HCT116 (cell line): ENCODE results near the gene CD58. TPM values are rescaled to one million over a fixed set of nuclear protein-coding genes. Genes with fewer than 3 reads are reported as not detected.

Experiments used
- ATAC-seq: fragments of 200-7000 bp; cut with Tn5 transposase; 2 replicates; pipeline ENCODE4 v1.9.1; 2020; ENCODE audit warnings: mild to moderate bottlenecking, moderate library complexity
- BruUV-seq: library from RNA; stranded (reverse); fragments of 400-500 nt; replicated peaks from 2 replicates; lab custom pipeline; 2021; lab: Mats Ljungman, UMichigan
- CTCF ChIA-PET: fragments of 300-600 bp; sonication (Branson Sonifier 250); formaldehyde crosslinking; loops from one replicate; lab custom pipeline; 2021; ENCODE audit warnings: antibody characterized with exemption; lab: Charles Lee
- POLR2A ChIA-PET: fragments of 300-600, 350-600 bp; sonication (Branson Sonifier 250); formaldehyde crosslinking; loops from one replicate; lab custom pipeline; 2021; ENCODE audit warnings: antibody characterized with exemption; lab: Charles Lee
- RAD21 ChIA-PET, 2 experiments: fragments of 300-600 bp; sonication (Branson Sonifier 250); formaldehyde crosslinking; loops; one replicate each; lab custom pipeline; 2023; ENCODE audit warnings: low total read pairs in 2 of 2; ENCODE audit not compliant: uncharacterized antibody in 2 of 2, unreplicated experiment in 2 of 2, low non-redundant PET in 1 of 2; lab: Charles Lee
- DNase-seq: peaks from one replicate; pipeline ENCODE4 v3.0.0-alpha.2; 2010; ENCODE audit warnings: low read depth, low spot score
- H2AFZ ChIP-seq: fragments of 200-600 bp; shearing (Covaris generic), sonication (generic); 2 replicates; pipeline ENCODE4 v1.6.1; 2017; ENCODE audit warnings: low read depth, mixed run types, mixed read lengths, antibody characterized with exemption, low read length; ENCODE audit not compliant: poor library complexity, severe bottlenecking
- H3K27ac ChIP-seq: 2 replicates; pipeline ENCODE4 v1.5.1; 2012; ENCODE audit warnings: low read depth, low read length
- H3K27me3 ChIP-seq: fragments of 200-600 bp; sonication (generic); 2 replicates; pipeline ENCODE4 v1.6.1; 2016; ENCODE audit warnings: mixed run types, low read length, mixed read lengths; ENCODE audit not compliant: insufficient read depth
- H3K36me3 ChIP-seq, 2 experiments: fragments of 200-500 bp in 1 of 2; fragments of 200-600 bp in 1 of 2; sonication (Bioruptor generic) in 1 of 2; sonication (generic) in 1 of 2; 2 replicates each; pipeline versions ENCODE4 v1.5.1 to v1.6.1; 2014 to 2016; ENCODE audit warnings: low read length in 2 of 2, inconsistent platforms in 1 of 2, mixed read lengths in 1 of 2, mixed run types in 1 of 2; ENCODE audit not compliant: insufficient read depth in 2 of 2, control insufficient read depth in 1 of 2
- H3K4me1 ChIP-seq, 2 experiments: fragments of 200-600 bp in 1 of 2; sonication (generic) in 1 of 2; 2 replicates each; pipeline versions ENCODE4 v1.5.1 to v1.6.1; 2012 to 2017; ENCODE audit warnings: low read length in 2 of 2, inconsistent platforms in 1 of 2, mild to moderate bottlenecking in 1 of 2, mixed read lengths in 1 of 2, mixed run types in 1 of 2, moderate library complexity in 1 of 2; ENCODE audit not compliant: insufficient read depth in 2 of 2, control insufficient read depth in 1 of 2
- H3K4me2 ChIP-seq: fragments of 200-600 bp; sonication (generic); 2 replicates; pipeline ENCODE4 v1.6.1; 2017; ENCODE audit warnings: mixed run types, low read length, mixed read lengths
- H3K4me3 ChIP-seq, 2 experiments: fragments of 200-600 bp in 1 of 2; sonication (generic) in 1 of 2; replicated peaks in 1 of 2; 2 replicates each; pipeline ENCODE4 v1.5.1; 2011 to 2016; ENCODE audit warnings: low read length in 2 of 2, control low read depth in 1 of 2, low read depth in 1 of 2, mild to moderate bottlenecking in 1 of 2, mixed read lengths in 1 of 2, mixed run types in 1 of 2
- H3K79me2 ChIP-seq: fragments of 200-600 bp; sonication (generic); 2 replicates; pipeline ENCODE4 v1.6.1; 2017; ENCODE audit warnings: mild to moderate bottlenecking, mixed run types, low read length, moderate library complexity, mixed read lengths; ENCODE audit not compliant: insufficient read depth
- H3K9ac ChIP-seq: fragments of 200-600 bp; sonication (generic); 2 replicates; pipeline ENCODE4 v1.6.1; 2016; ENCODE audit warnings: low read length, mixed read lengths
- H3K9me2 ChIP-seq: fragments of 200-600 bp; sonication (generic), shearing (Covaris generic); 2 replicates; pipeline ENCODE4 v1.6.1; 2017; ENCODE audit warnings: mixed run types, mild to moderate bottlenecking, moderate library complexity; ENCODE audit not compliant: insufficient read depth
- H3K9me3 ChIP-seq, 2 experiments: fragments of 200-500 bp in 1 of 2; fragments of 200-600 bp in 1 of 2; sonication (Bioruptor generic) in 1 of 2; sonication (generic) in 1 of 2; 2 replicates each; pipeline ENCODE4 v1.6.1; 2014 to 2017; ENCODE audit warnings: low read length in 2 of 2, mixed read lengths in 2 of 2, inconsistent platforms in 1 of 2, low read depth in 1 of 2, mild to moderate bottlenecking in 1 of 2, mixed run types in 1 of 2, moderate library complexity in 1 of 2; ENCODE audit not compliant: control insufficient read depth in 1 of 2, insufficient read depth in 1 of 2
- H4K20me1 ChIP-seq: fragments of 200-600 bp; sonication (generic), shearing (Covaris generic); 2 replicates; pipeline ENCODE4 v1.6.1; 2017; ENCODE audit warnings: mixed run types, mild to moderate bottlenecking, moderate library complexity; ENCODE audit not compliant: insufficient read depth
- CEBPB ChIP-seq: IDR thresholded peaks from 2 replicates; pipeline ENCODE4 v1.6.1; 2012; ENCODE audit warnings: low read depth
- CTCF ChIP-seq, 3 experiments: fragments of 200-600 bp in 1 of 3; sonication (generic) in 1 of 3; IDR thresholded peaks in 2 of 3; conservative IDR thresholded peaks in 1 of 3; 2 replicates each; pipeline ENCODE4 v1.5.1; 2012 to 2017; ENCODE audit warnings: low read depth in 2 of 3, low read length in 2 of 3, antibody characterized with exemption in 1 of 3, borderline replicate concordance in 1 of 3, control low read depth in 1 of 3, mild to moderate bottlenecking in 1 of 3, mixed read lengths in 1 of 3, mixed run types in 1 of 3, moderate library complexity in 1 of 3; ENCODE audit not compliant: insufficient read depth in 1 of 3
- EGR1 ChIP-seq: IDR thresholded peaks from 2 replicates; pipeline ENCODE4 v1.6.1; 2012; ENCODE audit warnings: low read depth
- EZH2phosphoT487 ChIP-seq: fragments of 200-600 bp; IDR thresholded peaks from 2 replicates; pipeline ENCODE4 v1.6.1; 2018; ENCODE audit warnings: antibody characterized with exemption, borderline replicate concordance
- FOSL1 ChIP-seq: IDR thresholded peaks from 2 replicates; pipeline ENCODE4 v1.6.1; 2012; ENCODE audit warnings: low read depth
- MAX ChIP-seq: IDR thresholded peaks from 2 replicates; pipeline ENCODE4 v1.6.1; 2012
- REST ChIP-seq: IDR thresholded peaks from 2 replicates; pipeline ENCODE4 v1.6.1; 2012; ENCODE audit warnings: low read depth
- SIN3A ChIP-seq: IDR thresholded peaks from 2 replicates; pipeline ENCODE4 v1.6.1; 2012; ENCODE audit warnings: low read depth
- SP1 ChIP-seq: IDR thresholded peaks from 2 replicates; pipeline ENCODE4 v1.6.1; 2012; ENCODE audit warnings: low read depth
- SRF ChIP-seq: IDR thresholded peaks from 2 replicates; pipeline ENCODE4 v1.6.1; 2012; ENCODE audit warnings: low read depth
- TCF7L2 ChIP-seq: IDR thresholded peaks from 2 replicates; pipeline ENCODE4 v1.7.0; 2011; ENCODE audit warnings: borderline replicate concordance, inconsistent platforms; ENCODE audit not compliant: insufficient read depth, insufficient read length; ENCODE audit errors: extremely low read depth
- YY1 ChIP-seq: IDR thresholded peaks from 2 replicates; pipeline ENCODE4 v1.6.1; 2011; ENCODE audit warnings: low read length, low read depth, moderate library complexity, mild to moderate bottlenecking; ENCODE audit not compliant: insufficient replicate concordance; ENCODE audit errors: extremely low read depth
- ZFX ChIP-seq: fragments of 450-650 bp; IDR thresholded peaks from 2 replicates; pipeline ENCODE4 v1.6.1; 2017
- ZNF274 ChIP-seq: fragments of 200-500 bp; sonication (Bioruptor generic); IDR thresholded peaks from 2 replicates; pipeline ENCODE4 v1.6.1; 2014; ENCODE audit warnings: mild to moderate bottlenecking, low read depth, low read length, inconsistent platforms
- intact Hi-C: fragments of 100-400 bp; cut with micrococcal nuclease; formaldehyde crosslinking; loops from 2 replicates; pipeline ENCODE4 v1.10.0; 2022
- total RNA-seq: library from RNA; stranded (reverse); gene quantifications from one replicate; pipeline ENCODE4 v1.2.1, GENCODE V29; 2021; ENCODE audit not compliant: unreplicated experiment
- TF ChIP-seq, protein P1 (sequence below): IDR thresholded peaks from 2 replicates; pipeline ENCODE4 v1.6.1; 2011; ENCODE audit warnings: mild to moderate bottlenecking, low read length, moderate library complexity; ENCODE audit not compliant: insufficient replicate concordance; ENCODE audit errors: extremely low read depth

CD58 gene
- total RNA-seq, 1 experiment from 2014 or later, result 18.0 TPM

- TF ChIP-seq REST (no peak), TCF7L2 (no peak), ZNF274 (no peak)
- TF ChIP-seq, protein P1, sequence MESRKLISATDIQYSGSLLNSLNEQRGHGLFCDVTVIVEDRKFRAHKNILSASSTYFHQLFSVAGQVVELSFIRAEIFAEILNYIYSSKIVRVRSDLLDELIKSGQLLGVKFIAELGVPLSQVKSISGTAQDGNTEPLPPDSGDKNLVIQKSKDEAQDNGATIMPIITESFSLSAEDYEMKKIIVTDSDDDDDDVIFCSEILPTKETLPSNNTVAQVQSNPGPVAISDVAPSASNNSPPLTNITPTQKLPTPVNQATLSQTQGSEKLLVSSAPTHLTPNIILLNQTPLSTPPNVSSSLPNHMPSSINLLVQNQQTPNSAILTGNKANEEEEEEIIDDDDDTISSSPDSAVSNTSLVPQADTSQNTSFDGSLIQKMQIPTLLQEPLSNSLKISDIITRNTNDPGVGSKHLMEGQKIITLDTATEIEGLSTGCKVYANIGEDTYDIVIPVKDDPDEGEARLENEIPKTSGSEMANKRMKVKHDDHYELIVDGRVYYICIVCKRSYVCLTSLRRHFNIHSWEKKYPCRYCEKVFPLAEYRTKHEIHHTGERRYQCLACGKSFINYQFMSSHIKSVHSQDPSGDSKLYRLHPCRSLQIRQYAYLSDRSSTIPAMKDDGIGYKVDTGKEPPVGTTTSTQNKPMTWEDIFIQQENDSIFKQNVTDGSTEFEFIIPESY, result no peak
Measured at GRCh38 chr1:116572771-116573430, 2.1 kb upstream of the CD58 start (continued).

- ChIA-PET RAD21 (no interaction called here), POLR2A (no interaction called here), CTCF (no interaction called here)
- H3K36me3 ChIP-seq, result no peaks in the 10 kb centered on the region
- no peaks in the 10 kb centered on the region for H3K9me3 ChIP-seq
- peaks cover 22% of the 10 kb centered on the region for H3K79me2 ChIP-seq
- no peak overlapping the region for H3K27ac ChIP-seq
- H3K9ac ChIP-seq, result no peak overlapping the region; the same call in 1 of the 2 replicates
- no peak overlapping the region for H3K4me2 ChIP-seq
- H2AFZ ChIP-seq, result no peak overlapping the region
- ATAC-seq (no peak), DNase-seq (no peak)
- H3K4me3 ChIP-seq, result no peak overlapping the region
- no peaks in the 10 kb centered on the region for H3K9me2 ChIP-seq
- intact Hi-C loops, result loop anchor here (5.0 to 10.0 kb wide), 2 partner anchors 65 to 153 kb away; no protein-coding TSS in a partner anchor
- no peaks in the 10 kb centered on the region for H3K27me3 ChIP-seq
- no peaks in the 10 kb centered on the region for H4K20me1 ChIP-seq
- peaks cover 15 to 30% of the 10 kb centered on the region in 2 experiments for H3K4me1 ChIP-seq
- no TSS peak for BruUV-seq
- TF ChIP-seq SP1, result no peak
- no peak for TF ChIP-seq FOSL1
- TF ChIP-seq TCF7L2, result no peak
- no peak for TF ChIP-seq SIN3A
- TF ChIP-seq EZH2phosphoT487, result no peak
- no peak for TF ChIP-seq EGR1
- TF ChIP-seq CEBPB, result no peak
- no peak for TF ChIP-seq CTCF (IDR thresholded peaks at IDR 0.05 in 2 of 3, conservative IDR thresholded peaks at IDR 0.05 in 1 of 3; ENCODE audit: borderline replicate concordance in 1 of 3, insufficient read depth in 1 of 3, low read depth in 2 of 3, low read length in 2 of 3)
- TF ChIP-seq SRF, result no peak
- TF ChIP-seq YY1, result no peak
- TF ChIP-seq MAX, result no peak
- TF ChIP-seq ZNF274, result no peak
- no peak for TF ChIP-seq ZFX
Measured at GRCh38 chr1:116572099-116572498, 1.3 kb upstream of the CD58 start.
